ENCODE measurements around the gene GAK. TPM values are rescaled to one million over a fixed set of nuclear protein-coding genes. Genes with fewer than 3 reads are reported as not detected.

Gene GAK
- total and polyA plus RNA-seq, 2 of the 13 experiments (the other 11 are each of a cell fraction or from before 2014, with no cell fraction given), result 17.5 to 44.3 TPM

DNA sequence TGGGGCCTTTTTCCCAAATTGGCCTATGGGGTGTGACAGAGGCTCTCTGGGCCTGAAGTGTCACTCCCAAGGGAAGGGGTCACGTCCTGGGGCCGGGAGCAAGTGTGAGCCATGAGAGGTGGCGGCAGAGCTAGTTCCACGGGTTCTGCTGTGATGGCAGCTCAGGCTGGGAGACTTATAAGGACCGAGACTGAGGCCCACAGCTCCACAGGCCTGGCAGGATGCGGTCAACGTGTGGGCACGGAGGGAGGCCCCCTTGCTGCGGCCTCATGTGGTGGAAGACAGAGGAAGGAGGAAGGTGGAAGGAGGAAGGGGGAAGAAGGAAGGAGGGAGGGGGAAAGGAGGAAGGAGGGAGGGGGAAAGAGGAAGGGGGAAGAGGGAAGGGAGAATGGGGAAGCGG is 99.0 kb downstream of the GAK start:
- peaks cover 24% of the 10 kb centered on the region for H3K4me1 ChIP-seq (ENCODE audit: insufficient read depth, low read length)
- TF ChIP-seq PAWR (CRISPR knock-in tag; IDR thresholded peaks at IDR 0.05; ENCODE audit: borderline replicate concordance) (no peak), ZNF629 (CRISPR knock-in tag; conservative IDR thresholded peaks at IDR 0.05) (no peak), U2AF2 (IDR thresholded peaks at IDR 0.05; ENCODE audit: low read depth, low read length) (no peak), SP1 (IDR thresholded peaks at IDR 0.05) (no peak), SP1 (CRISPR knock-in tag; IDR thresholded peaks at IDR 0.05) (no peak), EEA1 (CRISPR knock-in tag; IDR thresholded peaks at IDR 0.05; ENCODE audit: borderline replicate concordance) (no peak)
- TF ChIP-seq, protein P1, sequence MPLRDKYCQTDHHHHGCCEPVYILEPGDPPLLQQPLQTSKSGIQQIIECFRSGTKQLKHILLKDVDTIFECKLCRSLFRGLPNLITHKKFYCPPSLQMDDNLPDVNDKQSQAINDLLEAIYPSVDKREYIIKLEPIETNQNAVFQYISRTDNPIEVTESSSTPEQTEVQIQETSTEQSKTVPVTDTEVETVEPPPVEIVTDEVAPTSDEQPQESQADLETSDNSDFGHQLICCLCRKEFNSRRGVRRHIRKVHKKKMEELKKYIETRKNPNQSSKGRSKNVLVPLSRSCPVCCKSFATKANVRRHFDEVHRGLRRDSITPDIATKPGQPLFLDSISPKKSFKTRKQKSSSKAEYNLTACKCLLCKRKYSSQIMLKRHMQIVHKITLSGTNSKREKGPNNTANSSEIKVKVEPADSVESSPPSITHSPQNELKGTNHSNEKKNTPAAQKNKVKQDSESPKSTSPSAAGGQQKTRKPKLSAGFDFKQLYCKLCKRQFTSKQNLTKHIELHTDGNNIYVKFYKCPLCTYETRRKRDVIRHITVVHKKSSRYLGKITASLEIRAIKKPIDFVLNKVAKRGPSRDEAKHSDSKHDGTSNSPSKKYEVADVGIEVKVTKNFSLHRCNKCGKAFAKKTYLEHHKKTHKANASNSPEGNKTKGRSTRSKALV (CRISPR knock-in tag; IDR thresholded peaks at IDR 0.05), result no peak
- no peak overlapping the region for H2AFZ ChIP-seq (ENCODE audit: low read length)
- no peak overlapping the region for H3K9ac ChIP-seq (ENCODE audit: insufficient read depth, low read depth, low read length)
- H3K4me3 ChIP-seq (replicated peaks in 1 of 3; ENCODE audit: insufficient read depth in 1 of 3, low read depth in 2 of 3, low read length in 3 of 3), result no peak overlapping the region
- H3K79me2 ChIP-seq (ENCODE audit: insufficient read depth, low read length), result no peaks in the 10 kb centered on the region
- in situ Hi-C loops (cut with HindIII; ENCODE audit: extremely low pct_ligation_motif_present, low pct_unique_long_range_greater_than_20kb), result no loop called here
- no peak overlapping the region for H3K4me2 ChIP-seq (ENCODE audit: low read depth, low read length)
- BruUV-seq (replicated peaks), result no TSS peak
- 30% methylated on average over 10 of the region's 10 CpGs for WGBS (ENCODE audit: low lambda C conversion rate)
- peaks cover 34 to 75% of the 10 kb centered on the region in 2 experiments for H3K27me3 ChIP-seq (ENCODE audit: control insufficient read depth in 1 of 2, insufficient read depth in 2 of 2, low read length in 2 of 2)
- no peak overlapping the region for H3K27ac ChIP-seq (ENCODE audit: extremely low read length, insufficient read depth, low read length)
- no peaks in the 10 kb centered on the region for H3K36me3 ChIP-seq (replicated peaks in 1 of 2; ENCODE audit: control insufficient read depth in 1 of 2, insufficient read depth in 2 of 2, low read length in 2 of 2)
- H3K9me3 ChIP-seq (ENCODE audit: low read length), result peaks cover 9% of the 10 kb centered on the region
- DNase-seq (ENCODE audit: low spot score) (no peak), ATAC-seq (no peak), FAIRE-seq (no peak)
- POLR2A ChIA-PET, result no interaction called here
- intact Hi-C loops (cut with micrococcal nuclease; ENCODE audit: unreplicated experiment), result no loop called here
- H4K20me1 ChIP-seq (ENCODE audit: insufficient read depth, low read length), result peaks cover 4% of the 10 kb centered on the region; the same call in 1 of the 2 replicates
- CTCF ChIA-PET (ENCODE audit: low intra/inter-chr PET ratio, low total read pairs), result no interaction called here

DNA sequence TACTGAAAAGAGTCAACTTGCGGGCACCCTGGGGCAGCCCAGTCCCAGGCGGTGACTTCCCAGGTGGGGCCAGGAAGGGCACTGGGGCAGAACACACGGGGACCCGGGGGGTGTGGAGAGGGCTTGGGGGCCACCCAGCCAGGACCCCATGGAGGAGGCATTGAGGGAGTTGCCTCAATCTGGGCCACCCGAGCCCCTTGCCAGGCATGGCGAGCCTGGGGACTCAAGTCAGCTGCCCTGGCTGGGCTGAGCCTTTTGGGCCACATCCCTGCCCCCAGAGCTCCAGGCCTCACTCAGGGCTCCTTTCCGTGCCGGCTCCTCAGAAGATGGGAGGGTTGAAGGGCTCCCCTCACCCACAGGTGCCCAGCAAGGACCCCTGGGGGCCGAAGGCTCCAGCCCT is 99.6 kb downstream of the GAK start:
- Histone ChIP-seq H3K79me2 (ENCODE audit: insufficient read depth, low read length) (no peaks in the 10 kb centered on the region), H3K27me3 (ENCODE audit: control insufficient read depth in 1 of 2, insufficient read depth in 2 of 2, low read length in 2 of 2) (peaks cover 35 to 81% of the 10 kb centered on the region in 2 experiments), H3K4me3 (replicated peaks in 1 of 3; ENCODE audit: insufficient read depth in 1 of 3, low read depth in 2 of 3, low read length in 3 of 3) (no peak overlapping the region), H4K20me1 (ENCODE audit: insufficient read depth, low read length) (peaks cover 4% of the 10 kb centered on the region; the same call in 1 of the 2 replicates), H3K9me3 (ENCODE audit: low read length) (peaks cover 3% of the 10 kb centered on the region), H3K4me1 (ENCODE audit: insufficient read depth, low read length) (peaks cover 24% of the 10 kb centered on the region), H3K36me3 (replicated peaks in 1 of 2; ENCODE audit: control insufficient read depth in 1 of 2, insufficient read depth in 2 of 2, low read length in 2 of 2) (no peaks in the 10 kb centered on the region), H3K4me2 (ENCODE audit: low read depth, low read length) (no peak overlapping the region), H3K9ac (ENCODE audit: insufficient read depth, low read depth, low read length) (no peak overlapping the region), H2AFZ (ENCODE audit: low read length) (no peak overlapping the region), H3K27ac (ENCODE audit: extremely low read length, insufficient read depth, low read length) (no peak overlapping the region)
- ChIA-PET POLR2A (no interaction called here), CTCF (ENCODE audit: low intra/inter-chr PET ratio, low total read pairs) (no interaction called here)
- DNase-seq (ENCODE audit: low spot score) (no peak), FAIRE-seq (no peak), ATAC-seq (no peak)
- WGBS (ENCODE audit: low lambda C conversion rate), result 50% methylated on average over 4 of the region's 9 CpGs
- BruUV-seq (replicated peaks), result no TSS peak
- intact Hi-C loops (cut with micrococcal nuclease; ENCODE audit: unreplicated experiment), result no loop called here
- in situ Hi-C loops (cut with HindIII; ENCODE audit: extremely low pct_ligation_motif_present, low pct_unique_long_range_greater_than_20kb), result no loop called here
- no peak for TF ChIP-seq NAIF1 (CRISPR knock-in tag; IDR thresholded peaks at IDR 0.05; ENCODE audit: borderline replicate concordance)
- no peak for TF ChIP-seq SMARCE1 (IDR thresholded peaks at IDR 0.05; ENCODE audit: borderline replicate concordance)
- TF ChIP-seq ZNF136 (CRISPR knock-in tag; IDR thresholded peaks at IDR 0.05; ENCODE audit: low read depth), result no peak
